DND-41 (cell line): Measurements from ENCODE around the gene LRRC8E.

Source experiments
- ATAC-seq: fragments of 200-7000 bp; cut with Tn5 transposase; 3 replicates; pipeline ENCODE4 v1.9.1; 2021; ENCODE audit warnings: low read depth; ENCODE audit not compliant: insufficient read depth
- DNase-seq: peaks from one replicate; pipeline ENCODE4 v3.0.0-alpha.2; 2020
- H2AFZ ChIP-seq: 2 replicates; pipeline ENCODE4 v1.6.0; 2012; ENCODE audit warnings: low read depth, low read length
- H3K27ac ChIP-seq: 2 replicates; pipeline ENCODE4 v1.5.1; 2012; ENCODE audit warnings: low read length, inconsistent platforms
- H3K27me3 ChIP-seq: fragments of 200-600 bp; sonication (generic); 2 replicates; pipeline ENCODE4 v1.6.0; 2012; ENCODE audit warnings: low read length, mild to moderate bottlenecking, inconsistent platforms; ENCODE audit not compliant: insufficient read depth, poor library complexity
- H3K36me3 ChIP-seq: 2 replicates; pipeline ENCODE4 v1.5.1; 2012; ENCODE audit warnings: low read length, inconsistent platforms; ENCODE audit not compliant: insufficient read depth
- H3K4me1 ChIP-seq: 2 replicates; pipeline ENCODE4 v1.5.1; 2012; ENCODE audit warnings: mild to moderate bottlenecking, low read length; ENCODE audit not compliant: insufficient read depth
- H3K4me2 ChIP-seq: 2 replicates; pipeline ENCODE4 v1.6.0; 2012; ENCODE audit warnings: mild to moderate bottlenecking, moderate library complexity, low read length, inconsistent platforms; ENCODE audit not compliant: insufficient read depth
- H3K4me3 ChIP-seq, 2 experiments: fragments of 200-600 bp in 1 of 2; shearing (Covaris generic) in 1 of 2; 2 replicates each; pipeline ENCODE4 v1.5.1; 2012 to 2016; ENCODE audit warnings: inconsistent platforms in 2 of 2, low read length in 2 of 2, mild to moderate bottlenecking in 2 of 2, low read depth in 1 of 2, moderate library complexity in 1 of 2
- H3K79me2 ChIP-seq: 2 replicates; pipeline ENCODE4 v1.6.0; 2012; ENCODE audit warnings: low read length, inconsistent platforms; ENCODE audit not compliant: insufficient read depth
- H3K9ac ChIP-seq: 2 replicates; pipeline ENCODE4 v1.6.0; 2012; ENCODE audit warnings: low read depth, mild to moderate bottlenecking, inconsistent platforms, low read length, moderate library complexity
- H3K9me3 ChIP-seq: 2 replicates; pipeline ENCODE4 v1.5.1; 2012; ENCODE audit warnings: low read length, moderate library complexity, mild to moderate bottlenecking, inconsistent platforms; ENCODE audit not compliant: insufficient read depth, severe bottlenecking
- H4K20me1 ChIP-seq: 2 replicates; pipeline ENCODE4 v1.6.0; 2012; ENCODE audit warnings: low read length; ENCODE audit not compliant: insufficient read depth
- CTCF ChIP-seq: IDR thresholded peaks from 2 replicates; pipeline ENCODE4 v1.5.1; 2012; ENCODE audit warnings: borderline replicate concordance, low read length, moderate library complexity, mild to moderate bottlenecking; ENCODE audit not compliant: poor library complexity, severe bottlenecking; ENCODE audit errors: extremely low read depth
- EZH2 ChIP-seq: IDR thresholded peaks from 3 replicates; pipeline ENCODE4 v1.6.1; 2012; ENCODE audit warnings: borderline replicate concordance, low read depth, mild to moderate bottlenecking, moderate library complexity, low read length, inconsistent platforms; ENCODE audit not compliant: severe bottlenecking

Gene LRRC8E

GRCh38 chr19:7931221-7932061 is 43.1 kb downstream of the LRRC8E start:
- Histone ChIP-seq H3K36me3 (peaks cover 70% of the 10 kb centered on the region), H2AFZ (no peak overlapping the region), H4K20me1 (peaks cover 40% of the 10 kb centered on the region), H3K4me1 (peaks cover 2% of the 10 kb centered on the region), H3K9ac (no peak overlapping the region), H3K9me3 (no peaks in the 10 kb centered on the region), H3K27me3 (no peaks in the 10 kb centered on the region), H3K4me2 (no peak overlapping the region), H3K79me2 (no peaks in the 10 kb centered on the region), H3K4me3 (no peak overlapping the region), H3K27ac (no peak overlapping the region)
- DNase-seq (no peak), ATAC-seq (no peak)
- TF ChIP-seq CTCF = no peak
- TF ChIP-seq EZH2 = no peak

GRCh38 chr19:7932276-7932929 is 44.1 kb downstream of the LRRC8E start:
- H3K36me3 ChIP-seq = peaks cover 74% of the 10 kb centered on the region
- TF ChIP-seq EZH2 (no peak), CTCF (no peak)
- H3K4me2 ChIP-seq = no peak overlapping the region
- H3K9me3 ChIP-seq = no peaks in the 10 kb centered on the region
- no peak overlapping the region for H3K27ac ChIP-seq
- H3K4me3 ChIP-seq = no peak overlapping the region
- H3K9ac ChIP-seq = no peak overlapping the region
- H3K27me3 ChIP-seq = no peaks in the 10 kb centered on the region
- peaks cover 38% of the 10 kb centered on the region for H4K20me1 ChIP-seq
- H2AFZ ChIP-seq = no peak overlapping the region
- no peak for DNase-seq
- H3K79me2 ChIP-seq = peaks cover 2% of the 10 kb centered on the region; the same call in 1 of the 2 replicates
- no peak for ATAC-seq
- H3K4me1 ChIP-seq = no peaks in the 10 kb centered on the region

- Histone ChIP-seq H4K20me1 (peaks cover 34% of the 10 kb centered on the region; the same call in 1 of the 2 replicates), H3K9ac (no peak overlapping the region), H3K79me2 (peaks cover 5% of the 10 kb centered on the region; the same call in 1 of the 2 replicates), H3K4me2 (no peak overlapping the region), H3K9me3 (no peaks in the 10 kb centered on the region), H2AFZ (no peak overlapping the region), H3K36me3 (peaks cover 79% of the 10 kb centered on the region), H3K4me1 (no peaks in the 10 kb centered on the region), H3K4me3 (no peak overlapping the region), H3K27me3 (no peaks in the 10 kb centered on the region), H3K27ac (no peak overlapping the region)
- no peak for DNase-seq
- ATAC-seq = no peak
- no peak for TF ChIP-seq CTCF
- TF ChIP-seq EZH2 = no peak
Measured at GRCh38 chr19:7932930-7933300, 44.6 kb downstream of the LRRC8E start.
